ENCODE measurements around the gene SMIM41.

SMIM41 gene

DNA sequence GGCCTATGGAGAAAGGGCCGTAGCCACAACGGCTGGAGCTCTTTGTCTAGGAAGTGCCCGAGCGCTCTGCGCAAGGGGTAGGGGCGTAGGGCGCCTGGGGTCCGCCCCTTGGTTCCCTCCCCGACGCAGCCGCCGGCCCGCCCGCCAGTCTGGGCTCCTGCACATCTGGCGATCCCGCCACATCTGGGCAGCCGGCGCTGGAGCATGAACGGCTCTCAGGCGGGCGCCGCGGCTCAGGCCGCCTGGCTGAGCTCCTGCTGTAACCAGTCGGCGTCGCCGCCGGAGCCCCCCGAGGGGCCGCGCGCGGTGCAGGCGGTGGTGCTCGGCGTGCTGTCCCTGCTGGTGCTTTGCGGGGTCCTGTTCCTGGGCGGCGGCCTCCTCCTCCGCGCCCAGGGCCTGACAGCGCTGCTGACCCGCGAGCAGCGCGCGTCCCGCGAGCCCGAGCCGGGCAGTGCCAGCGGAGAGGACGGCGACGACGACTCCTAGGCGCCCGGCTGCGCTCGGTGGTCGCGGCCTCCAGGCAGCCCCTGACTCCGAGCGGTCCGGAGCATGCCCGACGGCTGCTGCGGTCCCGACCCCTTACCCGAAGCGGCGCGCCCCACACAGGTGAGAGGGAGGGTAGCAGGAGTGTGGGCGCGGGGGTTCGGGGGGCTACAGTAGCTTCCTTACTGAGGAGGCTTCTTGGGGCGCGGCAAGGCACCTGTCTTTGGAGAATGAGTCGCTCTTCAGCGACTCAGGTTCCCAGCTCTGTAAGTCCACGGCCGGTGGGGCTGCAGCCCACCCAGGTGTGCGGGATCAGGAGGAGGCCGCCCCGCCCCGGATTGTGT lies at the start of gene SMIM41:
Gene SMIM41, plus strand, starts transcription at position 129 of the 827 bp plus-strand sequence. Its CDS starts 76 bp downstream, at position 205.
- no peak within 1 kb of the TSS for H3K27ac ChIP-seq
- peak within 1 kb of the TSS in 1 of 7 experiments; percentile 4 for H3K4me3 ChIP-seq

DNA sequence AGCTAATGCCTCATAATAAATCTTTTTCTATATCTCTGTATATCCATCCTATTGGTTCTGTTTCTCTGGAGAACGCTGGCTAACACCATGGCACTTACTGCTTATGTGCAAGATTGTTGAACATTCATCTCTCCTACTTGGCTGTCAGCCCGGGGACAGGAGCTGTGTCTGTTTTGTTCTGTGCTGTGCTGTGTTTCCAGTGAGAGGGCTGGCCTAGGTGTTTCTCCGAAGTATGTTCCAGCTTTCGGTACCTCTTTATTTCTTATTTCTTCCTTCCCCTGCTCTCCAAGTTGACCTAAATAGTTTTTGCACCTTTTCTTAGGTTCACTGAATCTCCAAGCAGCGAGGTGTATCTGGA lies 47.1 kb upstream of the SMIM41 start:
- peak overlapping the region in 12 of 21 experiments; percentile 37 to 97 (median 80) for H3K27ac ChIP-seq
- H3K4me3 ChIP-seq: peak overlapping the region in 6 of 7 experiments; percentile 21 to 43 (median 26)

DNA sequence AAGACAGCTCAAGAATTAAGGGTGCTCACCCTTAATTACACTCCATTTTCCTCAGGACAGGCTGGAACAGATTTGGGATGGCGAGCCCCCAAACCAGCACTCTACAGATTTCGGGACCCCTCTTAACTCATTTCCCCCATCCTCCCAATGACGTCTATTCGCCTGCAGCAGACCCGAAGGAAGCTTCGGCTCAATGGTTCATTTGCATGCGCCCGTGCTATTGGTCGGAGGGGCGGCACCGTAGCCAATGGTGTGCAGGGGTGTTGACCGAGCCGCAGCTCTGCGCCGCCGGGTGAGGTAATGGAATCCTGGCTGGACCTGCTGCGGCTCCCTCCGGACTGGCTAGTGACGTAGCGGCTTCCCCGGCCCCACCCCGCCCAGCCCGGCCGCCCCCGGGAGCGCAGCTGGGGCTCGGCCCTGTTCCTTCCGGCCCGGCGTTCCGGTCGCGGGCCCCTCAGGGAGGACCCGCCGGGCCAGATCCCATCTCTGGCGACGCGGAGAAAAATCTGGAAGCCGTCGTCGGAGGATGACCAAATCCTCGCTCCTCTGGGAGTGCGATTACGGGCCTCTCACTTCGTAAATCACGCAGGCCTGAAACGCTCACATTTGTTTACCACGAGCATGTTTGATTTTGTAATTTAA lies 46.6 kb upstream of the SMIM41 start:
- Histone ChIP-seq H3K4me3 (peak overlapping the region; percentile 20 to 43 (median 24)), H3K27ac (peak overlapping the region in 19 of 21 experiments; percentile 15 to 97 (median 81))

DNA sequence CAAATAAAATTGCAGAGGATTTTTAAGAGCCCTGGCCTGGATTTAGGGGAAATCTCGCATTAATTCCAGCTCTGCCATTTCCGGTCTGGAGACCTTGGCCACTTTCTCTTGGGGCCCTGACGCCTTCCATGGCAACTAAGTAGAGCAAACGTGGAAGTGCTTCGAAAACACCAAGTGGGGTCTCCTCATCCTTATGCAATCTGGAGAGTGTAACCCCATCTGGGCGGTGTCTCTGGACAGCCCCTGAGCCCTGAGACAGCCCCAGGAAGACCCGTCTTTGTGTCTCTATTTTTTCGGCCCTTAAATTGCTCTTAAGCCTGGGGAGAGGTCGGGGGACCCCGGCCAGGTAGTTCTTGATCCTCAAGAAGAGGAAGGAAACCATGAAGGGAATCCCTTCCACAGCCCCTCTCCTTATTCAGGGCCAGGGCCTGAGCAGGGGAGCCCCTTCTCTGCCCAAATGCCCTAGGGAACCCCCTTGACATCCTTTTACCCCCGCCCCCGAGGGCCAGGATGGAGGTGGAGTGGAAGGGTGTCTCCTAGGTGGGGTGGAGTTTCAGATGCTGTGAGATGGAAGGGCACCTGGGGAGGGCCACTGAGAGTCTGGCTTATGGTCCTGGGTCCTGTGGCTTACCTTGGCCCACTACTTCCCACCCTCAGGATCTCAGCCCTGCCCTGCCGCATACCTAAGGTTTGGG lies 45.9 kb upstream of the SMIM41 start:
- peak overlapping the region in 19 of 21 experiments; percentile 15 to 97 (median 81) for H3K27ac ChIP-seq
- peak overlapping the region in 6 of 7 experiments; percentile 20 to 43 (median 24) for H3K4me3 ChIP-seq

GRCh38 chr12:52035190-52035589 lies 44.3 kb upstream of the SMIM41 start:
- no peak overlapping the region for H3K4me3 ChIP-seq
- H3K27ac ChIP-seq: peak overlapping the region in 5 of 21 experiments; percentile 87 to 97 (median 90)

DNA sequence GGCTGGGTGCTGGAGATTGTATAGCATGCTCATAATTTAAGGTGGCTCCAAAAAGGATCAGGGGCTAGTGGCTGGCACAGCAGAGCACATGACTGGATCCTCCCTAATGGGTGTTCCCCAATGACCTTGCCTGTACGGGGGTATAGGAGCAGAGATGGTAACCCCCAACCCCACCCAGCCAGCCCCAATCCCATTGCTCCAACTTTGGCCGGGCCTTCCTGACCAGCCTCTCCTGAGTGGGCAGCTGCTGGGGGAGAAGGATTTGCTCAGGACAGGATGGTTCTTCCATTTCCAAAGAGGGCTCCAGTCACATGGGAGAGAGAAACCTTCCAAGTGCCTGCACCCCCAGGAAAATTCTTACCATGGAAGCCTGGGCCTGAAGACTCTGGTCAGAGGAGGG lies 43.6 kb upstream of the SMIM41 start:
- H3K4me3 ChIP-seq: no peak overlapping the region
- peak overlapping the region in 9 of 21 experiments; percentile 76 to 97 (median 78) for H3K27ac ChIP-seq

- H3K4me3 ChIP-seq: peak overlapping the region in 6 of 7 experiments; percentile 45 to 61 (median 50)
Measured at GRCh38 chr12:52036587-52037171, 42.8 kb upstream of the SMIM41 start.

GRCh38 chr12:52037248-52037861 lies 42.1 kb upstream of the SMIM41 start:
- Histone ChIP-seq H3K27ac (peak overlapping the region in 16 of 21 experiments; percentile 8 to 98 (median 76)), H3K4me3 (peak overlapping the region; percentile 35 to 61 (median 47))

More at GRCh38 chr12:52036587-52037171, 42.8 kb upstream of the SMIM41 start:
- peak overlapping the region in 14 of 21 experiments; percentile 25 to 97 (median 77) for H3K27ac ChIP-seq

DNA sequence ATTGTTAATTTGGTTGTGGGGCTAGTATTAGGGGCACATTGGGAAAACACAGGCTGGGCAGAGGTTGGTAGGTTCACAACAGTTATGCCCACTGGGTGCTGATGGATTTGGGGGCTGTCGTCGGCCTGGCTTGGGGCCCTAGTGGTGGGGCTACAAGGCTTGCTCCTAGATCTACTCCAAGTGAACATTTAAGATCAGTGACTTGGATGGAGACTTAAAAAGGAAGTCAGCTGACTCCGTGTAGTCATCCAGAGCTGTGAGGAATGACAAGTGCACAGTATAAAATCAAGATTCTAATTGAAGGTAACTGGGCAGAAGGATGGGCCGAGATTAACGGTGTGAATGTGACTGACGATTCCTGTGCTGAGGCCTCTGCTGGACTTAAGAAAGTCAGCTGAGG lies 41.1 kb upstream of the SMIM41 start:
- peak overlapping the region in 9 of 21 experiments; percentile 63 to 98 (median 85) for H3K27ac ChIP-seq
- peak overlapping the region in 1 of 7 experiments; percentile 61 for H3K4me3 ChIP-seq

DNA sequence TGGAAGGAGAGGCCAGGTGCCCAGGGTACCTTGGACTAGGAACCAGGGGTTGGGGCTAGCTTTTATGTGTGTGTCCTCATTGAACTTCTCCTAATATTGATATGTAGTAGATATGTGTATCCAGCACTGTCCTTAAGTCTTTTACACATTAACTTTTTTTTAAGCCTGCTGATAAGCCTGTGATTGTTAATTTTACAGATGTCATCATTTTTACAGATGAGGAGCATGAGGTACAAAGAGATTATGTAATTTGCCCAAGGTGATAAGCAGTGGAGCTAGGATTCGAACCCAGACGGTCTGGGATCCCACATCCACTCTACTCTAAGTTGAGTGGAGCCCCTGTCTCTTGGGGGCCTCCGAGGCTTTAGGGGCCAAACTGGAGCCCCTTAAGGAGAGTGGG lies 38.5 kb upstream of the SMIM41 start:
- H3K4me3 ChIP-seq: no peak overlapping the region
- peak overlapping the region in 3 of 21 experiments; percentile 17 to 93 (median 77) for H3K27ac ChIP-seq

GRCh38 chr12:52041695-52042123 lies 37.8 kb upstream of the SMIM41 start:
- H3K4me3 ChIP-seq: no peak overlapping the region
- peak overlapping the region in 5 of 21 experiments; percentile 12 to 93 (median 38) for H3K27ac ChIP-seq

- peak overlapping the region in 5 of 21 experiments; percentile 58 to 93 (median 77) for H3K27ac ChIP-seq
- no peak overlapping the region for H3K4me3 ChIP-seq
Measured at GRCh38 chr12:52042706-52043385, 36.7 kb upstream of the SMIM41 start.

DNA sequence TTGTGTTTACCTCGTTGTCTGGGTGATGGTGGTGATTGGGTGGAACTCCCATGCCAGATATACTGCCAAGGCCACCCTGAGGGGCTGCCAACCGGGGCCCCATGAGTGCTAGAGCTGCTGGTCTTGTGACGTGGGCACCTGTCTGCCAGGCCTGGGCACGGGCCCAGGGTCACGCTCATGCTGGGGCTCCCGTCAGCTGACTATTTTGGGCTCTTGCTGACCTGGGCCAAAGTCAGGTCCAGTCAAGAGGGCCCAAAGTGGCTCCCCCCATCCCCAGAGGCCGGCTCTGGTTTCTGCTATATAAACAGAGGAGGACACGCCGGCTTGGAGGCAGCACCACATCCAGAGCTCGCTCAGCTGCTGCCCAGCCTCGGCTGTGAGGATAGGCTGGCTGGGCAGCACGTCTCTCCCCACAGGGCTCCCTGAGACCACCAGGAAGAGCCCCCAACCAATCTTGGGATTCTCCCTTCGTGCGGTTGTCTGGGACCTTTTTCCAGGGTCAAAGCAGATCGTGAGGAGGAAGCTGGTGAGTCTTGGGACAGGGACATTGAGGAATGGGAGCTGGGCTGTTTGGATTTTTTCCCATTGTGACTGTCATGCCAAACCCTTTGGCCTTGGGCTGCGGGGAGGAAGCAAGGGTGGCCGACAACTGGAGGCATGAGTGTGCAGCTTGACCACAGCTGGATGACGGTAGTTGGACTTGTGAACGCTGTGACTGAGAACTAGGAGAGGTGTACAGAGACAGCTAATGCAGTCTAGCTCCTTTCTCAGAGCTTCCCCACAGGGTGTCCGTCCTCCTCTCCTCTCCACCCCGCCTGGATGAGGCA lies 35.9 kb upstream of the SMIM41 start:
- Histone ChIP-seq H3K27ac (peak overlapping the region in 15 of 21 experiments; percentile 18 to 93 (median 66)), H3K4me3 (peak overlapping the region in 1 of 7 experiments; percentile 4)

GRCh38 chr12:52044292-52044983 lies 35.1 kb upstream of the SMIM41 start:
- H3K27ac ChIP-seq: peak overlapping the region in 15 of 21 experiments; percentile 18 to 93 (median 66)
- peak overlapping the region in 1 of 7 experiments; percentile 4 for H3K4me3 ChIP-seq

DNA sequence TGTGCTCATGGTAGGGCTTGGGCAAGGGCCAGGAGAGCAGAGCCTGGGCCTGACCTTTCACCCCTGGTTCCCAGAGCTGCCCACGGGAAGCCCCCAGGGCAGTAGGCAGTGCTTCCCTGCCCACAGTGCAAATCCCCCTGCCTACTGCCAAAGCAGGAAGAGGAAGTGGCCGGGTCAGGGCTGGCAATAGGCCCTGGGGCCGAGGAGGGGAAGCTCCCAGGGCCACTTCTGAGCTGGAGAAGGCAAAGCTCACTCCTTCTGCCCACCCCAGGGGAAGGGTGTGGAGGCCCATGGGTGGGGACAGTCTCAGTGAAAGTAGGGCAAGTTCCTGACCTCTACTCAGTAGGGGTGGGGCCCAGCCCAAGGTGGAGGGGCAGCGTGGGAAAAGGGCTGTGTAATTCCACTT lies 33.7 kb upstream of the SMIM41 start:
- H3K27ac ChIP-seq: peak overlapping the region in 13 of 21 experiments; percentile 3 to 93 (median 52)
- H3K4me3 ChIP-seq: no peak overlapping the region

DNA sequence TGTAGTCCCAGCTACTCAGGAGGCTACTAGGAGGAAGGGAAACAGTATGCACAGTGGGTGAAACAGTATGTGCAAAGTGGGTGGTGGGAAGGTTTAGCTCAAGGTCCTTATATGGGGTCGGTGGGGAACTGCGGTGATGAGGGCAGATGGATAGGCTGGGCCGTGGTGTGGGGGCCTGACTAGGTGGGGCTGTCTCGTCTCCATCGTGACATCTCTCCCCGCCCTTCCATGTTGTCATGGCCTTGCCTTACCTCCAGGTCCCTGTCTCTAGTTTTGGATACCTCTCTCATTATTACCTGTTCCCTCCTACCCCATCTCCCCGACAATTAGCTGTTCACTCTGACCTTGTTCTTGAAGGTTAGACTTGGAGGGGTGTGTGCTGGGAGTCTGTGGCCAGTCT lies 32.6 kb upstream of the SMIM41 start:
- Histone ChIP-seq H3K4me3 (no peak overlapping the region), H3K27ac (peak overlapping the region in 1 of 21 experiments; percentile 93)

DNA sequence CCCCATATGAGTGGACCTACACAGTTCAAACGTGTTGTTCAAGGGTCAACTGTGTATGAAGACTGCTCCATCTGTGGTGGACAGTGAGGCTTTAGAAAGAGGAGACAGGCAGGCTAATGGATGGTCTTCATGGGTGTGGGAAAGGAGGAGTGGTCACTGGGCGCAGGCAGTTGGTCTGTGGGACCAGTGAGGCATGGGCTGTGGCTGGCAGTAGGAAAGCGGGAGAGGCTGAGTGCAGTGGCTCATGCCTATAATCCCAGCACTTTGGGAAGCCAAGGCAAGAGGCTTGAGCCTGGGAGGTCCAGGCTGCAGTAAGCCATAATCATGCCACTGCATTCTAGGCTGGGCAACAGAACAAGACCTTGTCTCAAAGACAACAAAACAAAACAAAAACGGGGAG lies 30.2 kb upstream of the SMIM41 start:
- H3K4me3 ChIP-seq: no peak overlapping the region
- peak overlapping the region in 1 of 21 experiments; percentile 92 for H3K27ac ChIP-seq

All from skin epidermis (tissue), 12 donors.